ACC112 (cell line): ENCODE results near the gene DMXL1.

Experiments
- H2AFZ ChIP-seq: fragments of 200-600 bp; sonication (generic); one replicate; pipeline ENCODE4 v1.6.0; 2017; ENCODE audit warnings: antibody characterized with exemption, low read length; ENCODE audit not compliant: unreplicated experiment
- H3K27ac ChIP-seq: fragments of 200-600 bp; sonication (generic); 2 replicates; pipeline ENCODE4 v1.5.1; 2014; ENCODE audit warnings: low read depth, mild to moderate bottlenecking, antibody characterized with exemption, low read length, moderate library complexity
- H3K27me3 ChIP-seq: fragments of 200-600 bp; sonication (generic); 2 replicates; pipeline ENCODE4 v1.6.1; 2014; ENCODE audit warnings: mild to moderate bottlenecking, antibody characterized with exemption, low read length, moderate library complexity, mixed read lengths; ENCODE audit not compliant: insufficient read depth
- H3K36me3 ChIP-seq: fragments of 200-600 bp; sonication (generic); 2 replicates; pipeline ENCODE4 v1.6.1; 2016; ENCODE audit warnings: mild to moderate bottlenecking, antibody characterized with exemption, low read length, moderate library complexity, mixed read lengths; ENCODE audit not compliant: insufficient read depth
- H3K4me1 ChIP-seq: fragments of 200-600 bp; sonication (generic); one replicate; pipeline ENCODE4 v1.6.1; 2016; ENCODE audit warnings: low read length, mixed read lengths; ENCODE audit not compliant: insufficient read depth, unreplicated experiment, control insufficient read depth
- H3K4me3 ChIP-seq: fragments of 200-600 bp; sonication (generic); 2 replicates; pipeline ENCODE4 v1.5.1; 2014; ENCODE audit warnings: mild to moderate bottlenecking, low read depth, low read length
- H3K79me2 ChIP-seq: fragments of 200-600 bp; sonication (generic); one replicate; pipeline ENCODE4 v1.6.0; 2016; ENCODE audit warnings: low read length; ENCODE audit not compliant: control insufficient read depth, unreplicated experiment, insufficient read depth

DMXL1 gene

DNA sequence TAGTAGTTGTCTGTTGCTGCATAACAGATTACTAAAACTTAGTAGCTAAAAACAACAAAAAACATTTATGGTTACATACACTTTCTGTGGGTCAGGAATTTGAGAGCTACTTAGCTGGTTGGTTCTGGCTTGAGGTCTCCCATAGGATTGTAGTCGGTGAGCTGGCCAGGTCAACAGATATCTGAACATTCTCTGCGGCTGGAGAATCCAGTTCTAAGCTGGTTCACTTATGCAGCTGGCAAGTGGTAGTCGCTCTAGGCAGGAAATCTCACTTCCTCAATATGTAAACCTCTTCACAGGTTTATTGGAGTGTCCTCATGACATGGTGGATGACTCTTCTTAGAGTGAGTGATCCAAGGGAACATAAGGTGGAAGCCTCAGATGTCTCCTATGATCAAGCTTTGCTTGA is 219.3 kb downstream of the DMXL1 start:
- no peaks in the 10 kb centered on the region for H3K79me2 ChIP-seq
- no peak overlapping the region for H2AFZ ChIP-seq
- no peaks in the 10 kb centered on the region for H3K27me3 ChIP-seq
- H3K4me3 ChIP-seq = no peak overlapping the region
- no peak overlapping the region for H3K27ac ChIP-seq
- H3K36me3 ChIP-seq = no peaks in the 10 kb centered on the region
- peaks cover 15% of the 10 kb centered on the region for H3K4me1 ChIP-seq

DNA sequence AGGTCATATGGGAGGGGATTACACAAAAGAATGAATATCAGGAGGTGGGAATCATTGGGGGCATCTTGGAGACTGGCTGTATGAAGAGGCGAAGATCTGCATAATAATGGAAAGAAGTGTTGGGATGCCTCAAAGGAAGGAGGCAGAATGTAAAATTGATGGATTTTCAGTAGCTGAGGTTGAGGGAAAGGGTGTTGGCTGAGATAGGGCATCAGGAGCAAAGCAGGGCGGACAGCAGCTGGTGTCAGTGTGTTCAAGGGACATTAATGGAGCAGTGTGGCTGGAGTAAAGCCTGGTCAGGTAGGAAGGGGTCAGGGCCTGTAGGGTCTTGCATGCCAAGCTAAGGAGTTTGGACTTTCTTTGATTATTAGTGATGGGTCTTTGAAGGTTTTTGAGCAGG is 219.7 kb downstream of the DMXL1 start:
- Histone ChIP-seq H3K79me2 (no peaks in the 10 kb centered on the region), H3K27ac (no peak overlapping the region), H3K27me3 (no peaks in the 10 kb centered on the region), H3K36me3 (no peaks in the 10 kb centered on the region), H3K4me1 (peaks cover 10% of the 10 kb centered on the region), H3K4me3 (no peak overlapping the region), H2AFZ (no peak overlapping the region)

DNA sequence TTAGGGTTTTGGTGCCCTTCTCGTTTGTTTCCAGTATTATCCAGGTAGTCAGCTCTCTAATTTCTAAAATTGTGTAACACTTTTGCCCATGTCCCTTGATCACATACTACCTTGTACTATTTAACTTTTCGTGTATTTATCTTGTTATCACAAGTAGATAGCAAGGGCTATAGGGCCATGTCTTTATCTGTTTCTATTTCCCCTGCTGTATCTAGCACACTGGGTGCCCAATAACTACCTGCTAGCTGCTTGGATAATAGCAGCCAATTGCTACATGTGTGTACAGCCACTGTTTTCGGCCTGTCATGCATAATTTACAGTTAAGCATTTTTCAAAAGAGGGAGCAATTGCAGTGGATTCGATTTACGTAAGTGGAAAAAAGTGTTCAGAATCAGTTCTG is 220.2 kb downstream of the DMXL1 start:
- H3K4me1 ChIP-seq = peaks cover 10% of the 10 kb centered on the region
- H3K36me3 ChIP-seq = no peaks in the 10 kb centered on the region
- no peak overlapping the region for H3K4me3 ChIP-seq
- H3K27me3 ChIP-seq = no peaks in the 10 kb centered on the region
- no peak overlapping the region for H3K27ac ChIP-seq
- H3K79me2 ChIP-seq = no peaks in the 10 kb centered on the region
- H2AFZ ChIP-seq = no peak overlapping the region

DNA sequence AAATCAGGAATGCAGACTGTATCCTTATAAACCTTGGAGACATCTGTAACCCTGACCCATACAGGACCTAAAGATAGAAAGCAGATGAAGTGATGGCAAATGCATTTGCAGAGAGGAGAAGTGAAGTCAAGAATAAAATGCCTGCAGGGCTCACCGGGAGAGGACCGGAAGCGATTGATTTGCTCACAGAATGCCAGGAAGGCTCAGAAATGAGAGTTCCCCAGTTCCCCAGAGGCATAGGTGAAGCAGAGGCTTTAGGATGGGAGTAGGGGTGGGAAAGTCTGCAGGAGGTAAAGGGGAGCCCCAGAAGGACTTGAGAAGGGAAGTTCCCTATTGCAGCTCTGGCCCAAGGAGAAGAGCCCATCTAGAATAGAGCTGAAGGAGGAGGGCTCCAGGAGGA is 221.0 kb downstream of the DMXL1 start:
- Histone ChIP-seq H3K4me3 (no peak overlapping the region), H3K36me3 (no peaks in the 10 kb centered on the region), H3K79me2 (no peaks in the 10 kb centered on the region), H3K27ac (no peak overlapping the region), H2AFZ (no peak overlapping the region), H3K27me3 (no peaks in the 10 kb centered on the region), H3K4me1 (peaks cover 10% of the 10 kb centered on the region)

DNA sequence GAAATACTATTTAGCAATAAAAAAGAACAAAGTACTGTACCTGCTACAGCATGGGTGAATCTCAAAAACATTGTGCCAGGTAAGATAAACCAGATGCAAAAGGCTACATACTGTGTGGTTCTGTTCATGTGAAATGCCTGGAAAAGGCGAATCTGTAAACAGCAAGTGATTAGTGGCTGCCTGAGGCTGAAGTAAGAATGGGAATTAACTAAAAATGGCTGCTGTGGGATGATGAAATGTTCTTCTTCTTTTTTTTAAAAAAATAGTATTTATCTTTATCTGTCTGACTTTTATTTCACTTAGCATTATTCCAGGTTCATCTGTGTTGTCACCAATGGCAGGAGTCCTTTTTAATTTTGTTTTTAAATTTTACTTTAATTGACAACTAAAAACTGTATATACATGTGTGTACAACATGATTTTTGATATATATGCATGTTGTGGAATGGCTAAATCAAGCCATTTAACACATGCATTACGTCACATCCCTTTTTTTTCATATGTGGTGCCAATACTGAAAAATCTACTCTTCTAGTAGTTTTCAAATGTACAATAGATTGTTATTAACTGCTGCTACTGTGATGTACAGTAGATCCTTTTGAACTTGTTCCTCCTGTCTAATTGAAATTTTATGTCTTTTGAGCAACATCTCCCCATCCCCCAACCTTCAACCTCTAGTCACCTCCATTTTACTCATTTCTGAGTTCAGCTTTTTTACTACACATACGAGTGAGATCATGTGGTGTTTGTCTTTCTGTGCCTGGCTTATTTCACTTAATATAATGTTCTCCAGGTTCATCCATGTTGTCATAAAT is 222.0 kb downstream of the DMXL1 start:
- Histone ChIP-seq H3K27me3 (no peaks in the 10 kb centered on the region), H3K79me2 (no peaks in the 10 kb centered on the region), H3K27ac (no peak overlapping the region), H3K4me3 (no peak overlapping the region), H3K4me1 (peaks cover 3% of the 10 kb centered on the region), H2AFZ (no peak overlapping the region), H3K36me3 (no peaks in the 10 kb centered on the region)

DNA sequence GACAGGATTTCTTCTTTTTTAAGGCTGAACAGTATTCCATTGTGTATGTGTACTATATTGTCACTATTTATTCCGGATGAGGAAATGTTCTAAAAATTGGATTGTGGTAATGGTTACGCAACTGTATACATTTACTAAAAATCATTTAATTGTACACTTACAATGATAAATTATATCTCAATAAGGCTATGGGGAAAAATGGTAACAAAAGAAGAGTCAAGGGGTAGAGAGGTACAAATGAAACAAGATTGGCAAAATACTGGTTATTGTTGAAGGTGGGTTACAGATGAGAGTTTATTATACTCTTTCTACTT is 222.6 kb downstream of the DMXL1 start:
- Histone ChIP-seq H3K36me3 (no peaks in the 10 kb centered on the region), H3K4me3 (no peak overlapping the region), H3K79me2 (no peaks in the 10 kb centered on the region), H3K27me3 (no peaks in the 10 kb centered on the region), H3K4me1 (no peaks in the 10 kb centered on the region), H2AFZ (no peak overlapping the region), H3K27ac (no peak overlapping the region)
